ENCODE data around the gene SOSTDC1.
A peak's percentile ranks its signal among the peaks of the same experiment; 100 is the strongest.
"Not testable (repeated sequence)": the region's sequence is repeated elsewhere in the genome, so short reads cannot be mapped to it uniquely, and the experiment has no call there.

SOSTDC1 gene

DNA sequence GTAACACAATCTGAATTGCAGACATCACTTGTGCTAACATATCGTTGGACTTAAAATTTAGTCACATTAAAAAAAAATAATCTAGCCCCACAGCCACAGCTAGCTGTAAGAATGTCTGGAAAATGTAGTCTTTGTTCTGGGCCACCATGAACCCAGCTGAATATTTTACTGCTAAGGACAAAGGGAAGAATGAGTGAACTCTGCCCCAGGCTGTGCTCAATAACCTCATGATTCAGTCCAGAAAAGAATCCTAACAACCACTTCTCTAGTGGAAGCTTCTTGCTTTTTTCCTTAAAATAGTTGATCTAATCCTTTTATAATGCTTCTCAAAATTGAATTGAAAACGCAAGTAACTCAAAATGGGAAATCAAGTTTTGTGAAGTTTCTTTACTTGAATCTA, 25.6 kb upstream of the SOSTDC1 start:
- no peak for FAIRE-seq
- no peak for TF ChIP-seq POLR2A (IDR thresholded peaks at IDR 0.05; ENCODE audit: low read depth, low read length)
- DNase-seq (ENCODE audit: insufficient read length, low spot score): no peak

GRCh38 chr7:16484453-16485158, 19.1 kb upstream of the SOSTDC1 start:
- peak; percentile 99 for FAIRE-seq
- DNase-seq (ENCODE audit: insufficient read length, low spot score): peak; percentile 60
- no peak for TF ChIP-seq POLR2A (IDR thresholded peaks at IDR 0.05; ENCODE audit: low read depth, low read length)

- DNase-seq (ENCODE audit: insufficient read length, low spot score): no peak
- no peak for FAIRE-seq
- TF ChIP-seq POLR2A (IDR thresholded peaks at IDR 0.05; ENCODE audit: low read depth, low read length): no peak
These were observed 14.1 kb upstream of the SOSTDC1 start for GRCh38 chr7:16479591-16479990.

GRCh38 chr7:16479161-16479560, 13.6 kb upstream of the SOSTDC1 start:
- no peak for DNase-seq (ENCODE audit: insufficient read length, low spot score)
- FAIRE-seq: no peak
- no peak for TF ChIP-seq POLR2A (IDR thresholded peaks at IDR 0.05; ENCODE audit: low read depth, low read length)

DNA sequence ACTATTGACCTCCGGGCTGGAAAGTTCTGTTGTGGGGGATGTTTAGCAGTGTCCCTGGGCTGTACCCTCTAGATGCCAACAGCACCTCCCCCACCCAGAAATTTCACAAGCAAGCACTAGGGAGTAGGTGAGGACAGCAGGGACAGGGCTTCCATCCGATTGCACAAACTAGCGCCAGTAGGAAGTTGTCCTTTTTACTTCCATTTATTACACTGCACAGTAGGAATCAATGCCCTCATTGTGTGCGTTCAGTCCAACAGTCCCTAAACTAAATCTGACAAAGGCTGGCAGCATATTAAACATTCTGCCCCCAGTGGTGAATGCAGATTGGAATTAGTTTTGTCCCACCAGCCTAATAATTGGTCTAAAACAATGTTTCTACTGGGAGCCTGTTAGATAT, 6.4 kb upstream of the SOSTDC1 start:
- no peak for TF ChIP-seq POLR2A (IDR thresholded peaks at IDR 0.05; ENCODE audit: low read depth, low read length)
- FAIRE-seq (no peak), DNase-seq (ENCODE audit: insufficient read length, low spot score) (no peak)

GRCh38 chr7:16463949-16464715, 1.4 kb downstream of the SOSTDC1 start:
- FAIRE-seq (no peak), DNase-seq (ENCODE audit: insufficient read length, low spot score) (no peak)
- TF ChIP-seq POLR2A (IDR thresholded peaks at IDR 0.05; ENCODE audit: low read depth, low read length): no peak

DNA sequence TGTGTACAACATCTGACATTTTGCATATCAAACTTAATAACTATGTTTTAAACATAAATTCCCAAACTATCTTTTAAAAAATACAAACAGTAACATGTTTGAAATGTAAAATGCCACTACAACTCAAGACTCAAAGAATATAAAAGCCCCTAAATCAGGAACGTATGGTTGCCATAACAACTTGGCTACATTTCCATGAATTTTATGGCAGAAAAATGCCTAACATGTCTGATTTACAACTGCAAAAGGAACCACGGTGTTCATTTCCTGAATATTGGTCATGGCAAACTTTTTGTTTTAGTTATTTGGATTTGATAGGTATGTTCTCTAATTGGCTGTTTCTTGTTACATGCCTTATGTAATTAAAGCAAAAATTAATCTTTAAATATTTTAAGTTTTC, 2.0 kb downstream of the SOSTDC1 start:
- FAIRE-seq: no peak
- TF ChIP-seq POLR2A (IDR thresholded peaks at IDR 0.05; ENCODE audit: low read depth, low read length): no peak
- DNase-seq (ENCODE audit: insufficient read length, low spot score): no peak

DNA sequence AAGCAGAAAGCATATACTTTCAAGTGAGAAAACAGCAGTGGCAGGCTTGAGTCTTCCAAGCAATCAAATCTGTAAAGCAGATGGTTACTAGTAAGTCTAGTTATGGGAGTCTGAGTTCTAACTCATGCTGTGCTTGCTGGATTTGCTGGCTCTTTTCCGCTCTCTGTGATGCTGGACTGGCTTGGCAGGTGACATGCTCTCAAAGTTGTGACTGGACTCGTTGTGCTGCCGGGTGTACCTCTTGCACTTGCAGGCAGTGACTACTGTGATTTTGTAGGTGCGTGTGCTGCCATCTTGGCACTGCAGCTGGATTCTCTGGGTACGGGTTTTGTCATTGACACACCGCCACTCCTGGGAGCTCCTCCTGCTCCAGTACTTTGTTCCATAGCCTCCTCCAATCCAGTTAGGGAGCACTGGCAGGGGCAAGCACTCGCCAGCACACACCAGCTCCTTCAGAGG, 3.1 kb downstream of the SOSTDC1 start:
- no peak for TF ChIP-seq POLR2A (IDR thresholded peaks at IDR 0.05; ENCODE audit: low read depth, low read length)
- DNase-seq (ENCODE audit: insufficient read length, low spot score) (no peak), FAIRE-seq (no peak)

- TF ChIP-seq POLR2A (IDR thresholded peaks at IDR 0.05; ENCODE audit: low read depth, low read length): no peak
- FAIRE-seq (peak; percentile 74), DNase-seq (ENCODE audit: insufficient read length, low spot score) (no peak)
These were observed 4.6 kb downstream of the SOSTDC1 start for GRCh38 chr7:16460789-16461493.

DNA sequence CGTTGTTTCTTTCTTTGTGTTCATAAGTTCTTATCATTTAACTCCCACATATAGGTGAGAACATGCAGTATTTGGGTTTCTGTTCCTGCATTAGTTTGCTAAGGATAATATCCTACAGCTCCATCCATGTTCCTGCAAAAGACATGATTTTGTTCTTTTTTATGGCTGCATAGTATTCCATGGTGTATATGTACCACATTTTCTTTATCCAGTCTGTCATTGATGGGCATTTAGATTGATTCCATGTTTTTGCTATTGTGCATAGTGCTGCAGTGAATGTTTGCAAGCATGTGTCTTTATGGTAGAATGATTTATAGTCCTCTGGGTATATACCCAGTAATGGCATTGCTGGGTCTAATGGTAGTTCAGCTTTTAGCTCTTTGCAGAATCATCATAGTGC, 9.2 kb downstream of the SOSTDC1 start:
- FAIRE-seq; DNase-seq (ENCODE audit: insufficient read length, low spot score): not testable (repeated sequence)

DNA sequence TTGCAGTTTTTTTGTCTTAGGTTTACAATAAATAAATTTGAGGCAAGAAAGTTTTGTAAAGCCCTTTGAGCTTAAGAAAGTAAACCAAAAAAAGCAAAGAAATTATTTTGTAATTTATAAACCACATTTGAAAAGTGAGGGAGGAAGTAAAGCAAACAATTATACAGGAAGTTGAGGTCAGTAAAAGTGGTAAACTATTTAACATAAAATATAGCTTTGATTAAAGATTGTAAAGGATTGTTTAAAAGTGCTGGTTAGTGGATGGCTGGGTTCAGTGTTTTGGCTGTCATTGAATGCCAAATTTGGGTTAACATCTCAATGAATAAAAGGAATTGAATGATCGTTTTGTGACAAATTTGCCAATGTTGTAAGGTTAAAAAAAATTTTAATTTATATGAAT, 9.9 kb downstream of the SOSTDC1 start:
- DNase-seq (ENCODE audit: insufficient read length, low spot score): no peak
- FAIRE-seq: no peak
- no peak for TF ChIP-seq POLR2A (IDR thresholded peaks at IDR 0.05; ENCODE audit: low read depth, low read length)

GRCh38 chr7:16450366-16450765, 15.2 kb downstream of the SOSTDC1 start:
- FAIRE-seq (no peak), DNase-seq (ENCODE audit: insufficient read length, low spot score) (no peak)

DNA sequence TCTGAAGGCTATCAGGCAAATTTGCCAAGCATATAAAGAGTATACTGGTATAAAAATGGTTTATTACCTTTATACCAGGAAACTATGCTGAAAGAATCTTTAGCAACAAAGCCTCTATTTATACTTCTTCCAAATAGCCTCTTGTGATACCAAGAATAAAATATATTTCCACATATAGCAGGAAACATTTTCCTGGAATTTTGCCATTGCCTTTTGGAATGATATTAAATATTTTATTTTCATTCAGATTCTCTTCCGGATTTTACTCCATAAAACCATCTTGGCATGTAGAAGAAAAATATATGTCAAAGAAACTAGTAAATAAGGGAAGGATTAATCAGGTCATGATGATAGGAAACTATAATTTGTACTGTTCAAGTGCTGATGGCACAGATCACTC, 17.7 kb downstream of the SOSTDC1 start:
- DNase-seq (ENCODE audit: insufficient read length, low spot score) (no peak), FAIRE-seq (no peak)
- no peak for TF ChIP-seq POLR2A (IDR thresholded peaks at IDR 0.05; ENCODE audit: low read depth, low read length)

More at GRCh38 chr7:16450366-16450765, 15.2 kb downstream of the SOSTDC1 start:
- TF ChIP-seq POLR2A (IDR thresholded peaks at IDR 0.05; ENCODE audit: low read depth, low read length): no peak

DNA sequence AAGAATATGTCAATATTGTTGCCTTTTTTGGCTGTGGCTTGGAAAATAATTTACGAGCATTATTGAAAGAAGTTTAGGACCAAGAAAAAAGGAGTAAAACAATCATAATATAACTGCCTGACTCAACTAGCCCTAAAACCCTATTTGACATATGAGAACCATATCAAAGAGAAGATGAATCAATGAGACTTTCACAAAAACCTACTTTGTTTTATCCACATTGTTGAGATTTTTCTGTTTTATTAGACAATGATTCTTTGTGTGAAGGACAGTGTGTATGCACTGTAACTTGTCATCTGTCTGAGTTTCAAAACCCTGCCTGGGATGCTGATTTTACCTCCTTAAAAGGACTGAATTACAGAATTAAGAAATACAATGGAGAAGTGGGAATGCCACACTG, 19.0 kb downstream of the SOSTDC1 start:
- no peak for TF ChIP-seq POLR2A (IDR thresholded peaks at IDR 0.05; ENCODE audit: low read depth, low read length)
- peak; percentile 6 for FAIRE-seq
- DNase-seq (ENCODE audit: insufficient read length, low spot score): no peak

- DNase-seq (ENCODE audit: insufficient read length, low spot score); FAIRE-seq: not testable (repeated sequence)
These were observed 21.7 kb downstream of the SOSTDC1 start for GRCh38 chr7:16443871-16444270.

Data from H54 (cell line).